DOHH2 (cell line): Measurements from ENCODE around the gene PIGB.
"Not testable (repeated sequence)": the region's sequence is repeated elsewhere in the genome, so short reads cannot be mapped to it uniquely, and the experiment has no call there.

Experiments
- CTCF ChIP-seq: fragments of 200-600 bp; sonication (generic); IDR thresholded peaks from one replicate; pipeline ENCODE4 v1.5.1; 2014; ENCODE audit warnings: antibody characterized with exemption, mild to moderate bottlenecking, low read depth, low read length; ENCODE audit not compliant: poor library complexity, severe bottlenecking
- EZH2phosphoT487 ChIP-seq: fragments of 200-600 bp; sonication (generic); IDR thresholded peaks from 2 replicates; pipeline ENCODE4 v1.6.1; 2017; ENCODE audit warnings: borderline replicate concordance, mild to moderate bottlenecking, antibody characterized with exemption, low read length, moderate library complexity, mixed read lengths

- not testable (repeated sequence) for TF ChIP-seq CTCF, EZH2phosphoT487
Measured at GRCh38 chr15:55400050-55400449, 81.0 kb downstream of the PIGB start.
